UCSD-AML1 (cell line): ENCODE results near the gene VPS16.
"Not testable (repeated sequence)": the region's sequence is repeated elsewhere in the genome, so short reads cannot be mapped to it uniquely, and the experiment has no call there.

Experiments
- DNase-seq: peaks from one replicate; lab custom pipeline; 2025; ENCODE audit not compliant: unreplicated experiment; lab: John Stamatoyannopoulos, UW

Gene VPS16

GRCh38 chr20:2806351-2806701, 34.2 kb upstream of the VPS16 start:
- no peak for DNase-seq

- no peak for DNase-seq
Measured at GRCh38 chr20:2807019-2807418, 33.5 kb upstream of the VPS16 start.

GRCh38 chr20:2807929-2808328, 32.6 kb upstream of the VPS16 start:
- DNase-seq: not testable (repeated sequence)

GRCh38 chr20:2809690-2810089, 30.9 kb upstream of the VPS16 start:
- DNase-seq: no peak

- DNase-seq: no peak
Measured at GRCh38 chr20:2812189-2812588, 28.4 kb upstream of the VPS16 start.

GRCh38 chr20:2814076-2814475, 26.5 kb upstream of the VPS16 start:
- DNase-seq: no peak

- DNase-seq: no peak
Measured at GRCh38 chr20:2814587-2815051, 25.9 kb upstream of the VPS16 start, which contains the start of gene C20orf141. TSS of gene C20orf141 (plus strand) at chr20:2814987. CDS start at chr20:2815185, 198 bp downstream.

DNA sequence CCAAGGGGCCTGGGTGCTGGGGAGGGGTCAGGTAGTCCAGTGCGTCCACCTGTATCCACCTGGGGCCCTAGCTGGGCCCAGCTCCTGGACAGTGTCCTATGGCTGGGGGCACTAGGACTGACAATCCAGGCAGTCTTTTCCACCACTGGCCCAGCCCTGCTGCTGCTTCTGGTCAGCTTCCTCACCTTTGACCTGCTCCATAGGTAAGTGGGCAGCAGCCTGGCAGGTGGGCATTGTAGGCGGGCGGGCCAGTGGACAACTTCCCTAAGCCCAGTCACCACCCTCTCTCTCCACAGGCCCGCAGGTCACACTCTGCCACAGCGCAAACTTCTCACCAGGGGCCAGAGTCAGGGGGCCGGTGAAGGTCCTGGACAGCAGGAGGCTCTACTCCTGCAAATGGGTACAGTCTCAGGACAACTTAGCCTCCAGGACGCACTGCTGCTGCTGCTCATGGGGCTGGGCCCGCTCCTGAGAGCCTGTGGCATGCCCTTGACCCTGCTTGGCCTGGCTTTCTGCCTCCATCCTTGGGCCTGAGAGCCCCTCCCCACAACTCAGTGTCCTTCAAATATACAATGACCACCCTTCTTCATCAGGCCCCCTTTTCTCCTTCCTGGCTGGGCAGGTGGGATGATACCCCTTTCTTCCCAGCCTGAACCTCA, 25.2 kb upstream of the VPS16 start:
- no peak for DNase-seq

GRCh38 chr20:2816030-2816582, 24.4 kb upstream of the VPS16 start, which contains the start of gene TMEM239:
TSS of gene TMEM239 (plus strand) at chr20:2816364. CDS start at chr20:2816555, 191 bp downstream.
- DNase-seq: no peak

- no peak for DNase-seq
Measured at GRCh38 chr20:2816583-2817340, 23.8 kb upstream of the VPS16 start.

- DNase-seq: no peak
Measured at GRCh38 chr20:2817341-2817726, 23.2 kb upstream of the VPS16 start.

GRCh38 chr20:2817891-2818595, 22.5 kb upstream of the VPS16 start:
- no peak for DNase-seq

GRCh38 chr20:2820084-2820895, 20.3 kb upstream of the VPS16 start:
- DNase-seq: no peak

GRCh38 chr20:2820896-2821869, 19.4 kb upstream of the VPS16 start:
- no peak for DNase-seq

DNA sequence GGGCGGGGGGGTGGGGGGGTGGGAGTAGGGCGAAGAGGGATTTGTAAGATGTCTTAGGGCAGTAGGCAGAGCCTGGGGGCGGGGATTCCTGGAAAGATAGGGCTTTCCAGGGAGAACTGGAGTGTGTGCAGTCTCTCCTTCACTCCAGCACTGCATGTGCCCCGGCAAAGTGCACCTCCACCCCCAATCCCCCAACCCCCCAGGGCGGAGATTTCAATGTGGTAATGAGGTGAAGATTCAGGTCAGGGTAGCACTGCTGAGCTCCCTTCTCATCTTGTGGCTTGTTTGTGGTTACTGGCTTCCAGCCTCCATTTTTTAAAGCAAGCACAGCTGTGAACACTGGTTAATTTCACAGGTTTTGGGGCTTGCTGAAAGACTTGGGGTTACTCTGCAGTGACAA, 18.5 kb upstream of the VPS16 start:
- no peak for DNase-seq

DNA sequence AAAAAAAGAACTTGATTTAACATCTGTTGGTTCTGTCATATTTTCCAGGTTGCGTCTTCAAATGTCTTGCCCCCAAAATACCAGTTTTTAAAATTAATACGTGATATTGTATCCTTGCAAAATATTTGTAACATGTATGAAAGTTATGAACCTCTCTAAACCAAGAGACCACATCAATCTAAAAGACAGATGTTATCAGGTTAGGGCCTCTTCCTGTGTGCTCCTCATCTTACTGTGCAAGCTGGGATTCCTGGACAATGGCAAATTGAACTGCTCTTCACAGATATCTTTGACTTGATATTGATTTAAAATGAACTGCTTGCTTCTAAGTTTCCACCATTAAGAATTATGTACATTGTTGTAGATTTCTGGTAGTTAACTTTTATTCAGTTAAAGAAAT, 14.8 kb upstream of the VPS16 start:
- no peak for DNase-seq

DNA sequence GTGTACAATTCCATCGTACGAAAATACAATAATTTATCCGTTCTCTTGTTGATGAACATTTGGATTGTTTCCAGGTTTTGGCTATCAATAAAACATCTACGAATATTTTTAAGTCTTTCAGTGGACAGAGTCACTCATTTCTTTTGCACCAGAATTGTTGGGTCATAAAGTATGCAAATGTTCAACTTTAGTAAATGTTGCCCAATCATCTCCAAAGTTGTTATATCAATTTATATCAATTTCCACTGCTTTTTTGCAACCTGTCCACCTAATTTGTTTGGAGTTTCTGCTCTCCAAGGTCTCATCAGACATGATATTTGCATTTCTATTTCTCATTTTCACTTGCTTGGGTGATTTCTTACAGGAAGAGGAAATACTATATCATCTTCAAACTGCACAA, 13.9 kb upstream of the VPS16 start:
- DNase-seq: no peak

DNA sequence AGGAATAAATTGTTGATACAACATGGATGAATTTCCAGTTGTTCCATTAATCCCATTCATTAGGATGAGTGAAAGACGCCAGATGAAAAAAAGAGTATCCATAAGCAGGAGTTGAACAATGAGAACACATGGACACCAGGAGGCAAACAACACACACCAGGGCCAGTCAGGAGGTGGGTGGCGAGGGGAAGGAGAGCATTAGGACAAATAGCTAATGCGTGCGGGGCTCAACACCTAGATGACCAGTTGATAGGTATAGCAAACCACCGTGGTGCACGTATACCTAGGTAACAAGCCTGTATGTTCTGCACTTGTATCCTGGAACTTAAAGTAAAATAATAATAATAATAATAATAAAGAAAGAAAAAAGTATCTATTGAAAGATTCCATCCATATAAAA, 11.2 kb upstream of the VPS16 start:
- no peak for DNase-seq

GRCh38 chr20:2831206-2831605, 9.3 kb upstream of the VPS16 start:
- not testable (repeated sequence) for DNase-seq

DNA sequence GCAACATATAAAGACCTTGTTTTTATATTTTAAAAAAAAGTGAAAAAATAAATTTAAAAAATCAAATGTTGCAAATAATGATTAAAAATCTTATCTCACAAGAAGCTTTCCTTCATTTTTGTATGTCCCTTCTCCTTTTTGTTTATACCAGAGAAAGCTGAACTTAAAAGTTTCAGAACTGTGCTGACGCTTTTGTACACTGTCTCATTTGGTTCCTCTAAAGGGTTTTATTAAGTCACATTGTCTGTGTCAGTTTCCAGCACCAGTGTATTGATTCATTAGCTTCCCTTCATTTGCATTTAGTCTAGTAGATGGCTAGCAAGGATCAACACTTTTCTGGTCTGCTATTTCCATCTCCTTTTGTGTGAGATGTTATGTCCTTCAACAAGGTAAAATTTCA, 6.8 kb upstream of the VPS16 start:
- no peak for DNase-seq
